UCSD-AML1 (cell line): Measurements from ENCODE around the gene ACAP2.
"Not testable (repeated sequence)": the region's sequence is repeated elsewhere in the genome, so short reads cannot be mapped to it uniquely, and the experiment has no call there.

ENCODE experiments used
- DNase-seq: peaks from one replicate; lab custom pipeline; 2025; ENCODE audit not compliant: unreplicated experiment; lab: John Stamatoyannopoulos, UW

Gene ACAP2

GRCh38 chr3:195297446-195297845 is 145.4 kb downstream of the ACAP2 start:
- no peak for DNase-seq

DNA sequence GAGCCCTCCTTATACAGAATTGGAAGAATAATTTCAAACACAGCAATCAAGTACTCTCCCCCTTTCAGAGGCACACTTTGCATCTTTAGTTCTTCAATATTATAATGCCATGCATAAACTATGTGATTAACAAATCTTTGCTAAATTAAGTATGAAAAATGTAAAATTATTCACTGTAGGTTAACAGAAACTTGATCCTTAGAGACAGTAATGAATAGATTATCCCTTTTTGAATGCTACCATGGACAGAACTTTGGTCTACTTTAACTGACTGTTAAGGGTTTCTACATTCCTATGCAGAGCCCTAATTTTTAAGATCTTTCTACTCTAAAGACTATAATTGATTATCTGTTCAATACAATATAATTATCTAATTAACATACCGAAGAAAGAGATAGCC is 146.2 kb downstream of the ACAP2 start:
- DNase-seq, result no peak

DNA sequence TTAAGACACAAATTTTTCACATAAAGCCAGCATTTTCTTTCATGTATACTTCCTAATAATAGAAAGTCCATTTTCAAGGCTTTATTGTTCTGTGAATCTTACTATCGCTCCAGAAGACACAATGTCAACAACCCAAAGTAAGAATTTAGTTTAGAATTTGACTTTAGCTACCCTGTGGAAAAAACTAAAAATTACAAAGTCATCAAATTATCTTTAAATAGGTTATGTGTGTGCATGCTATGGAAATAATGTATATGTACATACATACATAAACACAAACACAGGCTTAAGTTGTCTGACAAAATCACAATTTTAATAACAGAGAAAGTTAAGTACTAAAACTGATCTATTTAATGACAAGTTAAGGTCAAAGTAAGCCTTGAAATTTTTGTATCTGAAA is 151.7 kb downstream of the ACAP2 start:
- DNase-seq, result no peak

DNA sequence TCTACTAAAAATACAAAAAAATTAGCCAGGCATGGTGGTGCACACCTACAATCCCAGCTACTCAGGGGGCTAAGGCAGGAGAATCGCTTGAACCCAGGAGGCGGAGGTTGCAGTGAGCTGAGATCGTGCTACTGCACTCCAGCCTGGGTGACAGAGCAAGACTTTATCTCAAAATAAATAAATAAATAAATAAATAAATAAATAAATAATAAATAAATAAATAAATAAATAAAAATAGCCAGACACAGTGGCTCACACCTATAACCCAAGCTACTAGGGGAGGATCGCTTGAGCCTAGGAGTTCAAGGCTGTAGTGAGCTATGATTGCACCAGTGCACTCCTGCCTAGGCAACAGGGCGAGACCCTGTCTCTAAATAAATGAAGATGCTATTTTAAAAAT is 152.2 kb downstream of the ACAP2 start:
- DNase-seq, result not testable (repeated sequence)

DNA sequence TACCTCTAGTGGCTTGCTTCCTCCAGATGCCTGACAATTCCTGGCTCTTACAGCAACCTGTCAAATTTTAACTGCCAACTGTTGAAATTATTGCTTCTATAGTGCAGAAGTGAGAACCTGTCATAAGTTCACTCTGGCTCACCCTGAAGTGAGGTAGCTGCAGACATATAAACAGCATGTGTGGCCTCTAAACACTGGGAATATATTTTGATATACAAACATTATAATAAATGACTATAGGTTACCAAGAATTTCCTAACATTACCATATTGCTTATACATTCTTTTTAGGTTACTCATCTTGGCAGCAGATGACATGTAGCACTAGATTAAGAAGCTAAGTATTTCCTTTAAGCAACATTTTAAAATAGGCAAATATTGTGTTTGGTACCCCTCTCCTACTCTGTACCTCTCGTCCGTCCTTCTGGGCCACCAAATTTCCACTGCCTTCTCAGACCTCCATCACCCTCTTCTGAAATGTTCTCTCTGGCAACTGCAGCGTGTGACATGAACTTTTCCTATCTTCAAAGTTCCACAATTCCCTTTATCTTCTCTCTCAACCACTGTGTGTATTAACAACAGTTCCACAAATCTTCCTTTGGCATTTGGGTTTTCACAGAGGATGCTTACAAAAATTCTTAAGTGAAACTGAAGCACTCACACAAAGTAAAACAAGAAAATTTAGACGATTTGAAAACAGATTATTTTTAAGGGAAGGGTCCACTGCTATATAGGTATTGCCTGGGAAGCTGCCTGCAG is 156.5 kb downstream of the ACAP2 start:
- no peak for DNase-seq

- no peak for DNase-seq
Observed at GRCh38 chr3:195285372-195285771, 157.4 kb downstream of the ACAP2 start.

DNA sequence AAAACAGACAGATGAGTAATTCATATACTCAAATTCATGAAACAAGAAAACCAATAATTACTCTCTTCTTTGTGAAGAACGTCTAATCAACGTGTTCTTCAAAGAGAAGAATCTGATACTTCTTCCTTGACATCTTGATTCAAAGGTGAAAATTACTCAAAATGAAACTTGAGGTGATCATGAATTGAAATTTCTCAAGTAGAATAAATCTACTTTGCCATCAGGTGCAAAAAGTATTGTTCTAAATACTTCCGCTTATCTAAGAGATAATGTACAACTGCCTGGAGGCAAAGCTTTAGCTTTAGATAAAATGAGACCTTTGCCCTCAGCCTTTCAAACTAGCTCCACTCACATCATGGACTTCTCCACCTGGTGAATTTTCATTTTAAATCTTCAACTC is 158.0 kb downstream of the ACAP2 start:
- no peak for DNase-seq

GRCh38 chr3:195282961-195283360 is 159.9 kb downstream of the ACAP2 start:
- no peak for DNase-seq

- DNase-seq, result no peak
Observed at GRCh38 chr3:195274259-195274966, 168.4 kb downstream of the ACAP2 start.

DNA sequence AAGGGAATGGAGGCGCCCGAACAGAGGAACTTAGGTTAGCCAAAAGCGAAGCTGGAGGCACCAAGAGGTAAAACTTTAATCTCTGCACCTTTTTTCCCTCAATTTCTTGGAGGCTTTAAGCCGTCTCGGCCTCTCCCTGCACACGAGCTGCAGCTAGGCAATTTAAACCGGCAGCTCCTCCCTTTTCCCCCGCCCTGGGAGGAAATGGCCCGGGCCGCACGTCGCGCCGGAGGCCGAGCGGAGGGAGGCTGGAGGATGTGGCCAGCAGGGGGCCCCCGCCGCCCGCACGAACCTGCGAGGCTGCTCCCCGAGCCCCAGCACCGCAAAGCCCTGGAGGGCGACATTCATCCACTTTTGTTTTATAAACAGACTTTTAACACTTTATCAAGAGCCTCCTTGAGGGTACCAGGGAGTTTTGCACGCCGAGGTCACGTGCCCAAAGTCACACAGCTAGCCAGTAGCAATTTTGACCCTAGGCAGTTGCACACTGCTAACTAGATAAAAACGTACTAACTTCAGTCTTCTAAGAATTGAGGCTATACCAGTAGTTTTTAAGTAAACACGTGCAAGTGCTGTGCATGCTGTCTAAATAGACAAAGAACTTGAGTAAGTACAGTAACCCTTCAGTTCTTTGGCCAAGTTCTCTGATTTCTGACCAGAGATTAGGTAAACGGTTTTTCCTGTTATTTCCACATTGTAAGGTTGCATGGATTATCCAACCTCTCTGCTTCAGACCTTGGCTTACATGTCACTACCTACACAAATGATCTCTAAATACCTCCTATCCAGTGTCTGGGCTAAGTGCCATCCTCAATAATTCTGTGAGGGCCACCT is 171.2 kb downstream of the ACAP2 start:
- peak; percentile 93 for DNase-seq

DNA sequence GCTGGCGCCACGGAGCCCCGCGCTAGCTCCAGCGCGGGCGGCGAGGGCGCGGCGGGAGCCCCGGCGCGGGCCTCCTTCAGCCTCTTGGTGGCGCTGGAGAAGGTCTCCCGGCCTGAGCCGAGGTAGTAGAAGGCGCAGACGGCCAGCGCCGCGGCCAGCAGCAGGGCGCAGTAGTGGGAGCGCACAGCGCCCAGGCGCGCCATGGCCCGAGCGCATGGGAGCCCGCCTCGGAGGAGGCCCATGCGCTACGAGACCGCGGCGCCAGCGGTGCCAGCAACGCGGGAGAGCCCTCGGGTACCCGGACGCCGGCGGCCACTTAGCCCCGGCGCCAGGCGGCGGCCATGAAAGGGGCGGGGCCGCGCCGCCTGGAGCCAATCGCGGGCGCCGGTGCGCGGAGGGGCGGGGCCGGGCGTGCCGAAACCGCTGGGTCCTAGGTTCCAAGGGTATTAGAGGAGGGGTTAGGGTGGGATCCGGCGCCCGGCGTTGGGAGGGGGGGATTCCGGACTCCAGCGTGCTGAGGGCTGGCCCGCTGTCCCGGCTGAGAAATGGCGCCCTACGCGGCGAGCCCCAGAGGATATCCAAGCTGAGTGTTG is 171.9 kb downstream of the ACAP2 start, which contains the start of gene XXYLT1:
TSS of gene XXYLT1 (minus strand) at position 343 of the 593 bp plus-strand sequence. CDS start at position 242, 101 bp downstream.
- peak; percentile 93 for DNase-seq

DNA sequence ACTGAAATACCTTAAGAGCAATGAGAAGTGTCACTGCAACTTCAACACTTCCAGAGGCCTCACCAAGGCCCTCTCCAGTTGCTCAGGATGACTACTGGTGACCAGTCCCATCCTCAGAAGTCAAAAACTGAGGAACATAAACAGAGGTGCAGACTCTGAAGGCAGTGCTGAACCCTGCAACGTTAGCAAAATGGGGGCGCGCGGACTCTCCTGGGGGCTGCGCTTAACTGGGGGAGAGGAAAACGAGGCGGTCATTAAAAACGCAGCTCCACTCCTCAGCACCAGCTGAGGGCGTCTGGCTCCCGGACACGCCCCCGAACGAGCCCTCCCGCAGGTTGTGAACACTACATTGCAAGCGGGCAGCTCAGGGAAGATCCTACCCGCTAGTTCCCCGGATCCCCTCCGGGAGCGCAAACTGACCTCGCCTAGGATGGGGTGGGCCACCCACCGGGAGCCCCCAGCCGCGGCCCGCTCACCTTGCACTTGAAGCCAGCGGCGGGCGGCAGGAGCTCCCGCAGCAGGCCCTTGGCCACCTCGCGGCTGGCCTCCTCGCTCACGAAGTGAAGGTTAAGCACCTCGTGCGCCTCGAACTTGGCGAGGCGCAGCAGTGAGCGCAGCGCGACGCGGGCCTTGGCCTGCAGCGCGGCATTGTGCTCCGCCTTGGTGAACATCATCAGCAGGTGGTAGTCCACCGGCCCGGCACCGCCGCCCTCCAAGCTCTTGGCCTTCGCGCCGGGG is 172.6 kb downstream of the ACAP2 start:
- peak; percentile 71 for DNase-seq

GRCh38 chr3:195269375-195270078 is 173.3 kb downstream of the ACAP2 start:
- no peak for DNase-seq

DNA sequence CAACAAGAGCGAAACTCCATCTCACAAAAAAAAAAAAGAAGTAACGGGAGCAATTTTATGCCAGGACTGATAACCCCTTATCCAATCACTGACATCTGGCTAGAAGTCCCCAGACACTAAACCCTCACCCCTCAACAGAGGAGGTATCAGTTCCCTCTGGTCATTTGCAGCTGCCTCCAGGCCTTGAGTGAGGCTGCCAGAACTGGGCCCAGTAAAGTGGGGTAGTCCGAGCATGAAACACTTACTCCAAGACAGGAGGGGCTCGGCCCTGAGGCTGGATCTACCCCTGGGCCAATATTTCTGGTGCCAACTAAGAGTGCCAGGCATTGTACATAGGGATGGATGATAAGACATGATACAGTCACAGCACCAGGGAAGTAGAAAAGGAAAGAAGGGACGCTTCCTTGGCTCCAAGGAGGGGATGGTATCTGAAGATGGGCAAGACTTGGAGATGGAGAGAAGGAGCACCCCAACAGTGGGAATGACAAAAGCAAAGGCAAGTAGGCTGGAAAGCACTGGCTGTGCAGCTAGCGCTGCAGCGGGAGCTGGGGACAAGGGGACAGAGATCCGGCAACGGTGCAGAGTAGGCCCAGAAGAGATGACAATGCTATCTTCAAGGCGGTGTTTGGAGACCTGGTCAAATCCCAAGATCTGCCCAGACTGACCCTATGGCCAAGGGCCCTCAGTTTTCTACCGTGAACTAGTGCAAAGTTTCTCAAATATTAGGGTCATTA is 174.1 kb downstream of the ACAP2 start:
- DNase-seq, result no peak

DNA sequence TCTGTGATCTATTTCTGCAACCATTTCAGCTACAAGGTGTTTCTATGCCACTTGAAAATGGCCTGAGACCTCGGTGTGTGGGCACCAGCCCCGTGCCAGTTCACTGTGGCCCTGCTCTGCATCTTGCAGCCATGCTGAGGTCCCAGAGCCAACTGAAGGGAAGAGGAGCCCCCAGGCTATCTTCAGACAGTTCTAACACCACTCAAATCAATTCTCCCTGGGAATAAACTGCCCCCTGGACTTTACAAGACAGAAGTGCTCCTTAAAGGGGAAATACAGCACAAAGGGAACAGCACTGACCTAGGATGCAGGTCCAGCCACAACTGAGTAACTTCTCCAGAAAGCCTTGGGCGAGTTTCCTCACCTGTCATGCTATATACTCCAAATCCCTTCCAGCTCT is 175.7 kb downstream of the ACAP2 start:
- DNase-seq, result no peak

- no peak for DNase-seq
Observed at GRCh38 chr3:195266428-195266827, 176.4 kb downstream of the ACAP2 start.

DNA sequence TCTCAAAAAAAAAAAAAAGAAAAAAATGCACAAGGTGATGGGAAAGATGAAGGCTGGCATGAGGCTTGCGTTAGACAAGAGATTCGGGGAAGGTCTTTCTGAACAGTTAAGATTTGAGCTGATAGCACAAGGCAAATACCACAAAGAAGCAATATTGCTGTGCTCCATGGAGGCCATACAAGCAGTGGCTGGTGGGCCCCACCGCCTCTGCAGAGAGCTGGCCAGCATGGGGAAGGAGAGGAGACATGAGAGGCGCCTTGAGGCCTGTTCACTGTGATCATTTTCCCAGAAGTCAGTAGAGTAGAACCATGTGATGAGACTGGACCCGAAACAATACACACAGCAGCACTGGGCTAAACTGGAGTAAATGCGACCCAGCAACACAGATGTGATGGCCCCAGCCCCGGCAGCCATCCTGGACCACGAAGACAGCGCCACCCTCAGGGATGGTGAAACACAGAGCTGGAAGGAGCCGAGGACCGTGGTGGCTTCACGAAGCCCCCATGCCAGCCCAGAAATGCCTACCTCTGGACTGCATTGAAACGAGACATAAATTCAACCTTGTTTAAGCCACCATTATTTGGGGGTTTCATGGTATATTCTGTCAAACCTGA is 177.3 kb downstream of the ACAP2 start:
- DNase-seq, result no peak

DNA sequence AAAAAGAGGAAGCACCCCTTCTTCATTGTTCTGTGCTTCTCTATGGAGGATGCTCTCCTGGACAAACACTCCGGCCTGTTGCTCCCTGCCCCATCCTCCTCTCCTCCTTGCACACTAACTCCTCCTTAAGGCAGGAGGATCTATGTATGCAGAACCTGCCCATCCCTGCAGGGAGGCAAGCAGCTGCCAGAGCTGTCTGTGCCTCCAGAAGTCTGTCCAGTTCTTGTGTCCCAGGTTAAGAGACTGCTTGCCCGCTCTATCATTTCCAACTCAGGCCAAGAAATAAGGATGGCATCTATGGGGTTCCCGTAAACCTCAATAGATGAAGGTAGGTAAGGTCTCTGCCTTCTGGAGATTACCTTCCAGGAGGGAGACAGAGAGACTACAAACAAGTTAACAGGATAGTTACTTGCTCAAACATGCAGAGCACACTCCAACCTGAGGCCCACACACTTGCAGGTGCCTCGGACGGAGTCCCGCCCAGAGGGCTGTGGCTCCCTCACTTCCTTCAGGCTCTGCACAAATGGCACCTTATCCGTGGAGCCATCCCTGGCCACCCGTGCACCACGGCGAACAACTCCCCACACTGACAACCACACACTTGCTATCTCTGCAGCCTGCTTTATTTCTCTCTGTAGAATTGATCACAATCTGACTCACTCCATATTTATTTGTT is 178.8 kb downstream of the ACAP2 start:
- no peak for DNase-seq
